ENCODE data around the gene GLIPR2. TPM values are rescaled to one million over a fixed set of nuclear protein-coding genes. Genes with fewer than 3 reads are reported as not detected.

The GLIPR2 gene
- total and polyA plus RNA-seq, 2 of the 13 experiments (the other 11 are each of a cell fraction or from before 2014, with no cell fraction given) = 0.08 to 0.42 TPM

DNA sequence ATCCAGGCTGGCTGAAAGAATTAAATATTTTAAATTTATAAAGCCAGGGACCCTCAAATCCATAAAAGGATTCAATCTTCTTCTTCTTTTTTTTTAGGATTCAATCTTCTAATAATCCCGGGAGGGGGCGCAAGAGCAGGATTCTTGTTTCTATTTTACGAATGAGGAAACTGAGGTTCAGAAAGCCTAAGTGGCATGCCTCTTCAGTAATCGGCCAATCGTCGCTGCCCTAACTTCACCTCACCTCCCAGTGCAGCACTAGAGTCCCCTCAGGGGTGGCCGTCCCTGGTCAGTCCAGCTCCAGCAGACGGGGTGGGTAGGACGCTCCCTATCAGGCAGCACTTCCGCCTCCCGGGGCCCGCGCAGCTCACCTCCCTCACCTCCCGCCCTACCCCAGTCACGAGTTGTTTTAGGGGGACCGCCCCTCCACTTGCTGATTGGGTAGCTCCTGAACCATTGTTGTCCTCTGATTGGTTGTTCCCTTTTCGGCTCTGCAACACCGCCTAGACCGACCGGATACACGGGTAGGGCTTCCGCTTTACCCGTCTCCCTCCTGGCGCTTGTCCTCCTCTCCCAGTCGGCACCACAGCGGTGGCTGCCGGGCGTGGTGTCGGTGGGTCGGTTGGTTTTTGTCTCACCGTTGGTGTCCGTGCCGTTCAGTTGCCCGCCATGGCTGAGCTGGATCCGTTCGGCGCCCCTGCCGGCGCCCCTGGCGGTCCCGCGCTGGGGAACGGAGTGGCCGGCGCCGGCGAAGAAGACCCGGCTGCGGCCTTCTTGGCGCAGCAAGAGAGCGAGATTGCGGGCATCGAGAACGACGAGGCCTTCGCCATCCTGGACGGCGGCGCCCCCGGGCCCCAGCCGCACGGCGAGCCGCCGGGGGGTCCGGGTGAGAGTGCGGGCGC is 54.1 kb downstream of the GLIPR2 start, which contains the start of gene CLTA (continued):
- TF ChIP-seq, protein P1, sequence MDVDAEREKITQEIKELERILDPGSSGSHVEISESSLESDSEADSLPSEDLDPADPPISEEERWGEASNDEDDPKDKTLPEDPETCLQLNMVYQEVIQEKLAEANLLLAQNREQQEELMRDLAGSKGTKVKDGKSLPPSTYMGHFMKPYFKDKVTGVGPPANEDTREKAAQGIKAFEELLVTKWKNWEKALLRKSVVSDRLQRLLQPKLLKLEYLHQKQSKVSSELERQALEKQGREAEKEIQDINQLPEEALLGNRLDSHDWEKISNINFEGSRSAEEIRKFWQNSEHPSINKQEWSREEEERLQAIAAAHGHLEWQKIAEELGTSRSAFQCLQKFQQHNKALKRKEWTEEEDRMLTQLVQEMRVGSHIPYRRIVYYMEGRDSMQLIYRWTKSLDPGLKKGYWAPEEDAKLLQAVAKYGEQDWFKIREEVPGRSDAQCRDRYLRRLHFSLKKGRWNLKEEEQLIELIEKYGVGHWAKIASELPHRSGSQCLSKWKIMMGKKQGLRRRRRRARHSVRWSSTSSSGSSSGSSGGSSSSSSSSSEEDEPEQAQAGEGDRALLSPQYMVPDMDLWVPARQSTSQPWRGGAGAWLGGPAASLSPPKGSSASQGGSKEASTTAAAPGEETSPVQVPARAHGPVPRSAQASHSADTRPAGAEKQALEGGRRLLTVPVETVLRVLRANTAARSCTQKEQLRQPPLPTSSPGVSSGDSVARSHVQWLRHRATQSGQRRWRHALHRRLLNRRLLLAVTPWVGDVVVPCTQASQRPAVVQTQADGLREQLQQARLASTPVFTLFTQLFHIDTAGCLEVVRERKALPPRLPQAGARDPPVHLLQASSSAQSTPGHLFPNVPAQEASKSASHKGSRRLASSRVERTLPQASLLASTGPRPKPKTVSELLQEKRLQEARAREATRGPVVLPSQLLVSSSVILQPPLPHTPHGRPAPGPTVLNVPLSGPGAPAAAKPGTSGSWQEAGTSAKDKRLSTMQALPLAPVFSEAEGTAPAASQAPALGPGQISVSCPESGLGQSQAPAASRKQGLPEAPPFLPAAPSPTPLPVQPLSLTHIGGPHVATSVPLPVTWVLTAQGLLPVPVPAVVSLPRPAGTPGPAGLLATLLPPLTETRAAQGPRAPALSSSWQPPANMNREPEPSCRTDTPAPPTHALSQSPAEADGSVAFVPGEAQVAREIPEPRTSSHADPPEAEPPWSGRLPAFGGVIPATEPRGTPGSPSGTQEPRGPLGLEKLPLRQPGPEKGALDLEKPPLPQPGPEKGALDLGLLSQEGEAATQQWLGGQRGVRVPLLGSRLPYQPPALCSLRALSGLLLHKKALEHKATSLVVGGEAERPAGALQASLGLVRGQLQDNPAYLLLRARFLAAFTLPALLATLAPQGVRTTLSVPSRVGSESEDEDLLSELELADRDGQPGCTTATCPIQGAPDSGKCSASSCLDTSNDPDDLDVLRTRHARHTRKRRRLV (CRISPR knock-in tag; IDR thresholded peaks at IDR 0.05) = no peak
- TF ChIP-seq ZNF383 (CRISPR knock-in tag; IDR thresholded peaks at IDR 0.05; ENCODE audit: borderline replicate concordance) = 0 out of 2 replicates have a peak, but pooled peaks have one; percentile 81
- TF ChIP-seq CHCHD3 (CRISPR knock-in tag; IDR thresholded peaks at IDR 0.05) = no peak
- TF ChIP-seq SOX6 (IDR thresholded peaks at IDR 0.05) = no peak
- peak; percentile 38 for TF ChIP-seq SOX6 (CRISPR knock-in tag; IDR thresholded peaks at IDR 0.05)
- TF ChIP-seq BCL6 (CRISPR knock-in tag; IDR thresholded peaks at IDR 0.05) = peak; percentile 41; the same call in 1 of the 2 replicates
- TF ChIP-seq RFXAP (CRISPR knock-in tag; IDR thresholded peaks at IDR 0.05; ENCODE audit: borderline replicate concordance) = peak; percentile 88
- TF ChIP-seq GABPB1 (CRISPR knock-in tag; IDR thresholded peaks at IDR 0.05) = peak; percentile 93
- TF ChIP-seq, protein P2, sequence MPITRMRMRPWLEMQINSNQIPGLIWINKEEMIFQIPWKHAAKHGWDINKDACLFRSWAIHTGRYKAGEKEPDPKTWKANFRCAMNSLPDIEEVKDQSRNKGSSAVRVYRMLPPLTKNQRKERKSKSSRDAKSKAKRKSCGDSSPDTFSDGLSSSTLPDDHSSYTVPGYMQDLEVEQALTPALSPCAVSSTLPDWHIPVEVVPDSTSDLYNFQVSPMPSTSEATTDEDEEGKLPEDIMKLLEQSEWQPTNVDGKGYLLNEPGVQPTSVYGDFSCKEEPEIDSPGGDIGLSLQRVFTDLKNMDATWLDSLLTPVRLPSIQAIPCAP (CRISPR knock-in tag; IDR thresholded peaks at IDR 0.05; ENCODE audit: low read depth) = no peak
- TF ChIP-seq KDM3A (CRISPR knock-in tag; IDR thresholded peaks at IDR 0.05; ENCODE audit: low read depth) = no peak
- TF ChIP-seq, protein P3, sequence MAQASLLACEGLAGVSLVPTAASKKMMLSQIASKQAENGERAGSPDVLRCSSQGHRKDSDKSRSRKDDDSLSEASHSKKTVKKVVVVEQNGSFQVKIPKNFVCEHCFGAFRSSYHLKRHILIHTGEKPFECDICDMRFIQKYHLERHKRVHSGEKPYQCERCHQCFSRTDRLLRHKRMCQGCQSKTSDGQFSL (CRISPR knock-in tag; IDR thresholded peaks at IDR 0.05) = 0 out of 2 replicates have a peak, but pooled peaks have one; percentile 61
- TF ChIP-seq ZNF709 (CRISPR knock-in tag; IDR thresholded peaks at IDR 0.05) = no peak
- TF ChIP-seq, protein P4, sequence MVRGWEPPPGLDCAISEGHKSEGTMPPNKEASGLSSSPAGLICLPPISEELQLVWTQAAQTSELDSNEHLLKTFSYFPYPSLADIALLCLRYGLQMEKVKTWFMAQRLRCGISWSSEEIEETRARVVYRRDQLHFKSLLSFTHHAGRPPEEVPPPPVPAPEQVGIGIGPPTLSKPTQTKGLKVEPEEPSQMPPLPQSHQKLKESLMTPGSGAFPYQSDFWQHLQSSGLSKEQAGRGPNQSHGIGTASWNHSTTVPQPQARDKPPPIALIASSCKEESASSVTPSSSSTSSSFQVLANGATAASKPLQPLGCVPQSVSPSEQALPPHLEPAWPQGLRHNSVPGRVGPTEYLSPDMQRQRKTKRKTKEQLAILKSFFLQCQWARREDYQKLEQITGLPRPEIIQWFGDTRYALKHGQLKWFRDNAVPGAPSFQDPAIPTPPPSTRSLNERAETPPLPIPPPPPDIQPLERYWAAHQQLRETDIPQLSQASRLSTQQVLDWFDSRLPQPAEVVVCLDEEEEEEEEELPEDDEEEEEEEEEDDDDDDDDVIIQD (CRISPR knock-in tag; IDR thresholded peaks at IDR 0.05; ENCODE audit: low read depth) = 0 out of 2 replicates have a peak, but pooled peaks have one; percentile 46
- no peak for TF ChIP-seq DNMT3B (CRISPR knock-in tag; conservative IDR thresholded peaks at IDR 0.05)
- TF ChIP-seq SMARCE1 (IDR thresholded peaks at IDR 0.05; ENCODE audit: borderline replicate concordance) = no peak
- peak; percentile 62; the same call in 1 of the 2 replicates for TF ChIP-seq ZSCAN25 (CRISPR knock-in tag; IDR thresholded peaks at IDR 0.05)
- no peak for TF ChIP-seq ZFP82 (CRISPR knock-in tag; IDR thresholded peaks at IDR 0.05; ENCODE audit: borderline replicate concordance)
- no peak for TF ChIP-seq ZNF296 (CRISPR knock-in tag; conservative IDR thresholded peaks at IDR 0.05)
- no peak for TF ChIP-seq MTA3 (CRISPR knock-in tag; IDR thresholded peaks at IDR 0.05)
- no peak; the same call in 1 of the 2 replicates for TF ChIP-seq ZNF205 (CRISPR knock-in tag; IDR thresholded peaks at IDR 0.05)
- TF ChIP-seq MXD4 (CRISPR knock-in tag; IDR thresholded peaks at IDR 0.05) = peak; percentile 49; the same call in 1 of the 2 replicates
- TF ChIP-seq POLR2G (IDR thresholded peaks at IDR 0.05; ENCODE audit: low read depth, low read length) = peak; percentile 97
- peak; percentile 48 for TF ChIP-seq SKI (IDR thresholded peaks at IDR 0.05; ENCODE audit: partially characterized antibody)
- TF ChIP-seq ZFP1 (CRISPR knock-in tag; IDR thresholded peaks at IDR 0.05) = 0 out of 2 replicates have a peak, but pooled peaks have one; percentile 14
